Measurements from ENCODE around the gene SLC2A1.
"Not testable (repeated sequence)": the region's sequence is repeated elsewhere in the genome, so short reads cannot be mapped to it uniquely, and the experiment has no call there.

Gene SLC2A1

GRCh38 chr1:42923367-42924081, 35.1 kb downstream of the SLC2A1 start:
- Histone ChIP-seq H3F3A (ENCODE audit: control insufficient read depth, insufficient read depth) (peaks cover 33% of the 10 kb centered on the region), H3K9me2 (replicated peaks; ENCODE audit: control insufficient read depth, low read length) (no peaks in the 10 kb centered on the region), H3K27ac (ENCODE audit: low read depth, low read length) (peak overlapping the region; percentile 71), H3K27me3 (ENCODE audit: control insufficient read depth, low read length) (no peaks in the 10 kb centered on the region), H4K20me1 (ENCODE audit: control insufficient read depth, insufficient read depth, low read depth, low read length) (no peaks in the 10 kb centered on the region), H3K4me2 (ENCODE audit: low read length) (peak overlapping the region; percentile 68), H3K4me1 (ENCODE audit: control insufficient read depth, low read length) (peaks cover 23% of the 10 kb centered on the region), H3K4me3 (ENCODE audit: low read length) (peak overlapping the region; percentile 83), H3K79me2 (ENCODE audit: control insufficient read depth, low read length) (no peaks in the 10 kb centered on the region), H3K36me3 (ENCODE audit: control insufficient read depth, low read length) (peaks cover 37% of the 10 kb centered on the region), H3K9me3 (ENCODE audit: control insufficient read depth, insufficient read depth, low read length) (no peaks in the 10 kb centered on the region)
- TF ChIP-seq CTCF (IDR thresholded peaks at IDR 0.05; ENCODE audit: low read depth, low read length, poor library complexity, severe bottlenecking), result no peak
- TF ChIP-seq EZH2phosphoT487 (IDR thresholded peaks at IDR 0.05; ENCODE audit: borderline replicate concordance, low read length), result no peak

DNA sequence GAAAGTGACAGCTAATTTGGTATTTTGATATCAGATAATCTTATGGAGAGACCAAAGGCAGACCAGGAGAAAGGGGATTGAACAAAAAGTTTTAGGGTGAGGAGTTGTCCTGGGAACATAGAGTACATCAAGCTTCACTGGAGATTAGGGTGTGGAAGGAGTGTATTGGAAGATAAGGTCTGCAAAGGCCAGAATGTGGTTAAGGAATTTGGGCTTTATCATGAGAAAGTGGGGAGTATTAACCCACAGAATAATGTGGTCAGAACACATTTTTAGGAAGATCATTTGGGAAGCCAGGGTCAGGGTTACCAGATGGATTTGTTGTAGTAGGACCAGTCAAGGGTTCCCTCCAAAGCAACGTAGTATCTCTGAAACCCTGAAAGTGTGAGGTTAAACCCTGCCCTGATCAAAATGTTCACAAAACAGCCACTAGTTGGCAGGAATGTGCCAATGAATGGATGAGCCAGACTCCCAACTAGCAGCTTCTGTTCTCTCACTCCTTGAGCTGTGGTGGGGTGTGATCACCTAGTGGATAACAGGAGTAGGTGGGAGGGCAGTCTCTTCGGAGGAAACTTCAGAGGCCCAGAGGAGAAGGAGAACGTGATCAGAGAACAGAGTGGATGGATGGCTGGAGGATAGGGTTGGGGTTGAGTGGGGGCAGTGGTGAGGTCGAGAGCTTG, 35.8 kb downstream of the SLC2A1 start:
- Histone ChIP-seq H3K79me2 (ENCODE audit: control insufficient read depth, low read length) (no peaks in the 10 kb centered on the region), H3K9me2 (replicated peaks; ENCODE audit: control insufficient read depth, low read length) (no peaks in the 10 kb centered on the region), H4K20me1 (ENCODE audit: control insufficient read depth, insufficient read depth, low read depth, low read length) (no peaks in the 10 kb centered on the region), H3K36me3 (ENCODE audit: control insufficient read depth, low read length) (peaks cover 30% of the 10 kb centered on the region), H3K4me1 (ENCODE audit: control insufficient read depth, low read length) (peaks cover 23% of the 10 kb centered on the region), H3K27me3 (ENCODE audit: control insufficient read depth, low read length) (no peaks in the 10 kb centered on the region), H3F3A (ENCODE audit: control insufficient read depth, insufficient read depth) (peaks cover 33% of the 10 kb centered on the region), H3K9me3 (ENCODE audit: control insufficient read depth, insufficient read depth, low read length) (no peaks in the 10 kb centered on the region), H3K4me3 (ENCODE audit: low read length) (peak overlapping the region; percentile 83), H3K27ac (ENCODE audit: low read depth, low read length) (peak overlapping the region; percentile 41), H3K4me2 (ENCODE audit: low read length) (peak overlapping the region; percentile 68)
- TF ChIP-seq EZH2phosphoT487 (IDR thresholded peaks at IDR 0.05; ENCODE audit: borderline replicate concordance, low read length), result no peak
- TF ChIP-seq CTCF (IDR thresholded peaks at IDR 0.05; ENCODE audit: low read depth, low read length, poor library complexity, severe bottlenecking), result peak; percentile 90

GRCh38 chr1:42921769-42922168, 36.9 kb downstream of the SLC2A1 start:
- no peak for TF ChIP-seq EZH2phosphoT487 (IDR thresholded peaks at IDR 0.05; ENCODE audit: borderline replicate concordance, low read length)
- TF ChIP-seq CTCF (IDR thresholded peaks at IDR 0.05; ENCODE audit: low read depth, low read length, poor library complexity, severe bottlenecking), result no peak

DNA sequence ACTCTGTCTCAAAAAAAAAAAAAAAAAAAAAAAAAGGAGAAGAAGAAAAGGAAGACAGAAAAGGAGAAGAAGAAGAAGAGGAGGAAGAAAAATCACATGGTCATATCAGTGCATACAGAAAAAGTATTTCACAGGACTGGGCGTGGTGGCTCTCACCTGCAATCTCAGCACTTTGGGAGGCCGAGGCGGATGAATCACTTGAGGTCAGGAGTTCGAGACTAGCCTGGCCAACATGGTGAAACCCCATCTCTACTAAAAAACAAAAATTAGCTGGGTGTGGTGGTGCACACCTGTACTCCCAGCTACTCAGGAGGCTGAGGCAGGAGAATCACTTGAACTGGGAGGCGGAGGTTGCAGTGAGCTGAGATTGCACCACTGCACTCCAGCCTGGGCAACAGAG, 39.0 kb downstream of the SLC2A1 start:
- not testable (repeated sequence) for H3K4me3 ChIP-seq (ENCODE audit: low read length); H3K4me1 ChIP-seq (ENCODE audit: control insufficient read depth, low read length); H3K36me3 ChIP-seq (ENCODE audit: control insufficient read depth, low read length); H3K27me3 ChIP-seq (ENCODE audit: control insufficient read depth, low read length); H4K20me1 ChIP-seq (ENCODE audit: control insufficient read depth, insufficient read depth, low read depth, low read length); H3K9me2 ChIP-seq (replicated peaks; ENCODE audit: control insufficient read depth, low read length); H3K79me2 ChIP-seq (ENCODE audit: control insufficient read depth, low read length); H3F3A ChIP-seq (ENCODE audit: control insufficient read depth, insufficient read depth); H3K27ac ChIP-seq (ENCODE audit: low read depth, low read length); H3K4me2 ChIP-seq (ENCODE audit: low read length)
- peaks cover 20% of the 10 kb centered on the region for H3K9me3 ChIP-seq (ENCODE audit: control insufficient read depth, insufficient read depth, low read length)

More at GRCh38 chr1:42921769-42922168, 36.9 kb downstream of the SLC2A1 start:
- no peaks in the 10 kb centered on the region for H3K9me2 ChIP-seq (replicated peaks; ENCODE audit: control insufficient read depth, low read length)
- H3K79me2 ChIP-seq (ENCODE audit: control insufficient read depth, low read length), result no peaks in the 10 kb centered on the region
- peaks cover 4% of the 10 kb centered on the region for H3K9me3 ChIP-seq (ENCODE audit: control insufficient read depth, insufficient read depth, low read length)
- H3K36me3 ChIP-seq (ENCODE audit: control insufficient read depth, low read length), result peaks cover 19% of the 10 kb centered on the region
- no peaks in the 10 kb centered on the region for H3K27me3 ChIP-seq (ENCODE audit: control insufficient read depth, low read length)
- no peak overlapping the region for H3K4me3 ChIP-seq (ENCODE audit: low read length)
- H3K4me1 ChIP-seq (ENCODE audit: control insufficient read depth, low read length), result peaks cover 23% of the 10 kb centered on the region
- peaks cover 28% of the 10 kb centered on the region for H3F3A ChIP-seq (ENCODE audit: control insufficient read depth, insufficient read depth)
- H3K4me2 ChIP-seq (ENCODE audit: low read length), result no peak overlapping the region
- H3K27ac ChIP-seq (ENCODE audit: low read depth, low read length), result no peak overlapping the region
- H4K20me1 ChIP-seq (ENCODE audit: control insufficient read depth, insufficient read depth, low read depth, low read length), result no peaks in the 10 kb centered on the region

All from DOHH2 (cell line).